T-helper 2 cell (primary cell): ENCODE measurements around the gene PSD2.

Experiments used
- DNase-seq, 5 experiments: peaks; one replicate each; pipeline versions ENCODE4 v3.0.0 to v3.0.0-alpha.2; 2012 to 2022
- total RNA-seq, 2 donors: gene quantifications; one replicate each; lab custom pipeline; 2026; lab: John Stamatoyannopoulos, UW

PSD2 gene
- total RNA-seq, result 0 to 0.31 reads per million in 2 donors

- no peak for DNase-seq
These were observed at the start of gene PSD2 for GRCh38 chr5:139795074-139796001. Gene PSD2 (plus strand): TSS chr5:139795808. CDS start chr5:139809441, 13,633 bp downstream.

DNA sequence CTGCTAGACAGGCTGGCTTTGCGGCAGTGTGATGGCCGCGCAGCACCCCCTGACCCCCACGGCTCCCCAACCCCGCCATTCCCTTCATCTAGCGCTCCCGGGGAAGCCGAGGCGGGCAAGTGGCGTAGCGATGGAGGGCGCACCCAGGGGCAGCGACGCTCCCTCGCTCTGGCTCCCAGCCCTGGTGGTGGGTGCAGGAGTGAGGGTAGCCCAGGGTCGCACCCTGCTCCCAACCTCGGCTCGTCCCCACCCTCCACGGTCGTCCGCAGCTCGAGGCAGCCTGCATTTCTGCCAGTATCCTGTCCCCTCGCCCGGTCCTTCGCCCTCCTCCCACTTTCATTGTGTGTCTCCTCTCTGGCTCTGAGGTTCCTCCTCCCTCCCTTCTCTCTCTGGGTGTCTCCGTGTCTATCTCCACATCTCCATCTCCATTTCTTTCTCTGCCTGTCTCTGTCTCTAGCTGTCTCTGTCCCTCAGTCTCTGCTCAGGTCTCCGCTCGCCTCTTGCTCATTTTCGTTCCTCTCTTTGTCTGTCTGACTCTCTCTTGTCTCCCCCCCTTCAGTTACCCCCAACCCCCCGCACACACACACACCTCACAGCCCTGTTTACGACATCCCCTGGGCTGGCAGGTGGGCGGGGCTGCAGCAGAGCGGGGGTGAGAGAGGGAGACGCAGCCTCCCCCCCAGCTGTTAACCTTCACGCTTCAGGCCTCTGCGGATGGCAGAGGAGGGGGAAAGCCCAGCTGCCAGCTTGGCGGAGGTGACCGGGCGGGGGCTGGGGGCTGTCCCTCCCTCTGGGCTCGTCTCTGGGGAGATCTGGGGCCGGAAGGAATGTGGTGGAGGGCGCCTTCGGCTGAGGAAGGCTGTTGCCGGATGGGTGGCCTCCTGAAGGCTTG, 48.7 kb upstream of the PSD2 start:
- DNase-seq, result peak; percentile 26 to 82 (median 44)

DNA sequence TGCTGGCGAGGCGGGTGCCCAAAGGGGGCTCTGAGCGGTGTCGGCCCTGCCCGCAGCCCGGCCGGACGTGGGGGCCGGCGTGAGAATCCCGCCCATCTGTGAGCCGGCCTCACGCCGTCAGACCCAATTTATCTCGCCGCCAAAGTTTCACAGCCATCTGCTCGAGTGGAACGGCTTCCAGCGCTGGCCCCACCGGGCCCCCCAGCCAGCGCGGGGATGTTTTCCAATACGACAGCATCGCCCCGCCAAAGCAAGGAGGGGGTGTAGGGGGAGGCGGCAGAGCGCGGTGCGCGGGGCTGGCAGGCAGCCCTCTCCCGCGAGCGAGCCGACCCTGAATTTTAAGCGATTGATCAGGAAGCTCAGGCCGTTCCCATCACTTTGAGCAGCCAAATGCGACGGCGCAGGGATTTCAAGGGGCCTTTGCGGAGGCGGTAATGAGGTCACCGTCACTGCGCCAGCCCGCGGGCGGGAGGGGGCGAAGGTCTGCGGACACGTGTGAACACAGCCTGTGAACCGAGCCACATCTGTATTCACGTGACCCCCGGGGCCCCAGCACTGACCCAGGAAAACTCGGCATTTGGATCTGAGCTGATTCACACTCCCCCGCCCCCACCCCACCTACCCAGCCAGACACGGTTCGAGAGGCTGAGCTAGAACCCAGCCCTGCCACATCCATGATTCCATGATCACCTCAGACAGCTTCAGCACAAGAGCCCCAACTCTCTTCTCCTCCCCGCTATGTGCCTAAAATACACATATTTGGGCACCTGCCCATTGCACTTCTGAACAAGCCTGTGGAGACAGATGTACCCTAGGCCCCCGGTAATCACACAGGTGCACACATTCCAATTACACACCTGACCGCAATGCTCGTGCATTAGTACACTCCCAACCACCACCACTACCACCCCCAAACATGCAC, 47.8 kb upstream of the PSD2 start:
- peak in 2 of 5 experiments; percentile 22 to 56 for DNase-seq

DNA sequence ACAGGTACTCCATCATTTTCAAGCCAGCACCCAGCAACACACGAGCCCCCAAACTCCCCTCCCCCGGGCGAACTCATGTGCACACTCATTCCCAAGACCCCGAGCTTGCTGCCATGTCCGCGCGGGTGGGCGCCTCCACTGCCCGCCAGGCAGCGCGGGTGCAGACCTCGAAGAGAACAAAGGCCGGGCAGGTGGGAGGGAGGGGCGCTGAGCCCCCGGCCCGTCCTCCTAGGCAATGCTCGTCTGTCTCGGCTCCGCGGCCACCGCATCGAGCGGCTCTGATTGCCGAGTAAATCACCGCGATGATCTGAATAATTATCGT, 47.1 kb upstream of the PSD2 start:
- no peak for DNase-seq

DNA sequence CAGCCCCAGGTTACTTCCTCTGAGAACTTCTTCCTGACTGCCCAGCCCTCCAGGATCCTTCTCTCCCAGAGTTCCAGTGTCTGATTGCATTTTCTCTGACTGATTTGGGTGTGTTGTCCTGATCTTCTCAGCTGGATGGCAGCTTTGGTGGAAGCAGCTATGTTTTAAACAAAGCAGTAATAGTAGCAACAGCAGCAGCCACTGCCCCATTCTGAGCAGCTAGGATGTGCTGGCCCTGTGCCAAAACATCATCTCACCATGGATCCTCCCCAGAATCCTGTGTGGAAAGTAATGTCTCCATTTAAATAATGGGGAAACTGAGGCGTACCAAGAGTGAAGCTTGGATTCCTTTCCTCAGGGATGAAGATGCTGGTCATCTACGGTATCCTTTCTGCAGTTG, 46.4 kb upstream of the PSD2 start:
- no peak for DNase-seq

- no peak for DNase-seq
These were observed 44.4 kb upstream of the PSD2 start for GRCh38 chr5:139751236-139751635.

DNA sequence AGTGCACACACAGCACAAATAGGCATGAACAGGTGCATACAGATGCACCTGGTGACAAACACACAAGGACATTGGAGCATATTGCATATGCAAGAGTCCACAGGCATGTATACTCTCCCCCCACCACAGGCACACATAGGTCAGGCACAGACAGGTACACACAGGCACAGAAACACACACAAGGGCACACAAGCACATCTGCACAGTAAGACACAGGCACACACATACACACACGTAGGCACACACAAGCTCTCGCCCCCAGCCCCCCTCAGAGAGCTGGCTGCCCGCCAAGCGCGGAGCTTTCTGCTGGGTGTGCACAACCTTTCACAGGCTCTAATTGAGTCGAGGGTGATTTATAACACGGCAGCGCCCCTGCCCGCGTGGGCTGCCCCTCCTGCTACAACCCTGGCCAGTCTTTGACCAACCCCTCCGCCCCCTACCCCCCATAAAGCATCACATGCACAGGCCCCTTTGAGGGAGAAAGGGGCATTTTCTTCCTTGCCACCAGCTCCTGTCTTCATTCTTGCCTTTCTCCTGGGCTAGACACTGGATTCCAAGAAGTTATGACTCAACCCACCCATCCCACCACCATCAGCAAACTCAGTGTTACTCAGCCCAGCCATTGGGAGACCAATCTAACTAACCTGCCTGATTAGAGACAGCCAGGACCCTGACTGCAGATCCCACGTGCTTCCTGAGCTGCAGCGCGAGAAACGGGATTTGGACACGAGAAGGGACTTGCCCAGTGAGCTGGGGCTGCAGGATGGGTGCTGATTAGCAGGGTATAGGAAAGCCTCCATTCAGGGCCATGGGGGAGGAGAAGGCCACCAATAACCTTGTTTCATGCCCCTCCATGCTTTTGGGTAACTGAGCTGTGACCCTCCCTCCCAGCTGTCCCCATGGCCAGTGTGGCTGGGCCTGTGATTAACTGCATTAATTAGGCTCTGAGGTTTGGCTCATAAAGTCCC, 42.8 kb upstream of the PSD2 start:
- no peak for DNase-seq

- no peak for DNase-seq
These were observed 39.5 kb upstream of the PSD2 start for GRCh38 chr5:139755892-139756671.

DNA sequence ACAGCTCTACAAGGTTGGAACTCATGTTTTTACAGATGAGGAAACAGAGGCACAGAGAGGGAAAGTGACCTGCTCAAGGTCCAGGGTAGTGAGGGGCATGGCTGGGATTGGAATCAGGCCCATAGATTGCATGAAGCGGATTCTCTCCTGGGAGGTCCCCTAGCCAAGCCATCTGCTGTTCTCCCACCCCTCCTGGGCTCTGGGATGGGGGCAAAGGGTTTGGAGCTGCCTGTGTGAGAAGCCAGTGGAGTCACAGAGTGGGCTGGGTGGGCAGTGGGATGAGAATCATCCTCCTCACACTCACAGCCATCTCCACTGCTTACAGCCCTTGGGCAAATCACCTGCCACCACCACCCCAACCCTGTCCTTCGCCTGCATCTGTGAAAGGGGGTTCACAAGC, 38.6 kb upstream of the PSD2 start:
- DNase-seq, result no peak

DNA sequence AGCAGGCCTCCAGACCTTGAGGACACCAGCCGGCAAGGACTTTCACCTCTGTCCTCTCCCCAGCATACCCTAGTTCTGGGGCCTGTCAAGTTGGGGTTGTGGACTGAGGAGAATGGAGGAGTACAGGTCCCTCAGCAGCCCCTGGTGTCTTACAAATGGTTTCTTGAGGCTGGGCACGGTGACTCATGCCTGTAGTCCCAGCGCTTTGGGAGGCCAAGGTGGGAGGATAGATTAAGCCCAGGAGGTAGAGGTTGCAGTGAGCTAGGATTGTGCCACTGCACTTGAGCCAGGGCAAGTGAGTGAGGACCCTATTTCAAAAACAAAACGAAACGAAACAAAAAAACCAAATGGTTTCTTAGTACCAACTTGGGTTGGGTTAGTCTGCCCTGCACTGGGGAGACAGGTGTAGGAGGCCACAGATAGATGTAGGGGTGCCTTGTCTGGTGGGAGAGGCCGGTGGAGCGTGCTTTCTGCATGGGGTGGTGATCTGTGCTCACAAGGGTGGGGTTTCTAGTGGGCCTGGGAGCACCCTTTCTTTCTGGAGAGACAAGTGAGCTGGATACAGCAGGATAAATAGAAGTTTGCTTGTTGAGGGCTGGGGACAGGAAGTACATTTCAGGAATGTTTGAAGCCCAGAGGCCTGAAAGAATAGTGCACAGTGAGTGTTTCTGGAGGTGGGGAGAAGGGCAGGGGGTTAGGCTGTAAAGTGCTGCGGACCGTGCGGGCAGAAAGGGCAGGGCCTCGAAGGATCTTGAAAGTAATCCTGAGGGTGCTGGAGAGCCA, 37.7 kb upstream of the PSD2 start:
- DNase-seq, result no peak

DNA sequence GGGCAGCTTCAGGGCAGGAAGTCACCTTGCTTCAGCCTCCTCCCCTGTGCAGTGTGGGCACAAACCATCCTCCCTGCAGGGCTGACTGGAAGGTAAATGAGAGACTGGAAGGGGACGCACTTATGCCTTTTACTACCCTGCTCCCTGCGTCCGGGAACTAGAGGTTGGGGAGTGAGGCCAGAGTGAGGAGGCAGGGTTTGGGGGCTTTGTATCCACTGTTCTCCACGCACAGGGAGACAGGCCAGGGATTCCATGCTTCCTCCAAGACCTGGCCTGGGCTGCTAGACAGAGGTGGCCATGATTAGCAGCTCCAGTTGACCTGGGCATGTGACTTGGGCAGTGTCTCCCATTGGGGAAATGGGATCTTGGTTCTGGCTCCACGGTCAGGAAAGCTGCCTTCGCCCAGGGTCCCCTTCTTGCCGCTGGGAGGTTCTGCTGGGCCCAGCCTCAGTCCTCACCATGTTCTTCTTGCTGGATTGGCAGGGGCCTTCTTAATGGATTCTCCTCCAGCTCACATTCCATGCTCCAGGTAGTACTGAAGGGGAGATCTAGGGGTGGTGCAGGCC, 37.0 kb upstream of the PSD2 start:
- DNase-seq, result no peak

DNA sequence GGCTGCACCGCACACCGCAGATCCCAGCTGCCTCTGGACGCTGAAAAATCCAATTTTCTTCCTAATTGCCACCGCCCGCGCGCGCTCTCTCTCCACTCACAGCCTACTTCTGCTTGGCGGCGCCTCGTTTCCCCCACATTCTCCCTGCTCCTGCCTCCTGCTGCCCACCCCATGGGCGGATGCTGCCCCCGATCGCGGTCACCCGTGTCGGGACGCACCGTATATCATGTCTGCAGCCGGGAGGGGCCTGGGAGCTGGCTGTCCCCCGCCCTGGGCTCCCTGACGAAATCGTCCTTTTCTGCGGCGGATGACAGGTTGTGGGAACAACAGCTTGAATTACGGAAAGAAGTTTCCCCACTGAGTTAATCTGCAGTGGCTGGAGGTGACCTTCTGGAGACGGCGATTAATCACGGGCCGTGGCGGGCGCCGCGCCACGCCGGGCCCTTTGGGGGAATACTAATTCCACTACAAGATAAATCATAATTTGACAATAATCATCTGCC, 36.3 kb upstream of the PSD2 start:
- no peak for DNase-seq

DNA sequence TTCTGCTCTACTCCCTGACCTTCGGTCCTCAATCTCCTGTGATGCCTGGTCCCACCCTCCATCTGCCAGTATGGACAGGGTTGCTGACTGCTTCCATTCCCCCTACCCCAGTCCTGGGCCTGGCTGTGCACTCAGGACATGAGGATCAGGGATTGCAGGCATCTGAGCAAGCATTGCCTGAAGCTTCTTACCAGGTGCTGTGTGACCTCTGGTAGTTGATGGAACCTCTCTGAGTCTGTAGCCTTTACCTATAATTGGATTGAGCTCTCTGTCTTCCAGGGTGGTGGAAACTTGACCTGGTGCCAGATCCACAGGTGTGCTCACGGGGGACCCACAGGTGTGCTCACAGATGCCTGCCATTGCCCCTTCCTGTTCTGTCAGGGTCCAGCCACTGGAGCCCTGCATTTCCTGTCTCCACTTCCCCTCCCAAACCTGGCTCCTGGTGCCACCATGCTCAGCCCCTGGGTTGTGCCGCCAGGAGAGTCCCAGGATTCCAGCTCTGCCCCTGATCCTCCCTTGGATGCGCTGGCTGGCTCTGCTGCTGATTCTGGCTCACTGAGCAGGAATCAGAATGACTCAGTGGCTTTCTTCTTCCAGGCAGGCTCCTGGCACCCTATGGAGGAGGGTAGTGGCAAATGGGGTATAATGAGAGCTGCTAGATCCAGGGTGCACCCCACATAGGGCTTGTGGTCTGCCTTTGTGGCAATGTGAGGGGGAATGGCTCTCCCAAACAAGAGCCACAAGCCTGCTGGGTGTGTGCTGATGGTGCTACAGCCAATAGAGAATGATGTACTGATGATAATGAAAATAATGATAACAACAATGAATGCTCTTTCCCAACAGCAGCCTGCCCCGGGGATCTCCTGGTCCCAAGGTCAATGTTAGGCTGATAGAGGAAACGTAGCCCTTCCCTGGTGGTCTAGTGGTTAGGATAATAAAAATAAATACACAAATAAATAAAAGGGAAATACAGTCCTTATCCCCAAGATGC, 35.2 kb upstream of the PSD2 start:
- DNase-seq, result no peak

DNA sequence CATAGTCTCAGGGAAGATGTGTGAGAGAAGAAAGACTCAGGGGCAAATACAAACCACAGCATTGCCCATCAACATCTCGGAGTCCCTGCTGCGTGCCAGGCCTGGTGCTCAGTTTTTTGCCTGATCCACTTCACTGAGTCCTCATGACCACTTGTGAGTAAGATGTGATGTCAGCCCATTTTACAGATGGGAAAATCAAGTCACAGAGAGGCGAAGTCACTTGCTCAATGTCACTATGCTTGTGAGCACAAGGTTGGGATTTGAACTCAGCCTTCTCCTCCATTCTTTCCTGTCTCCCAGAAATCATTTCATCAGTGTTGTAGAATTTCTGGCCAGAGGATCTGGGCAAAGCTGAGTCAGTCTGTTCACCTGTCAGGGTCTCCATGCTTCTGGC, 34.6 kb upstream of the PSD2 start:
- no peak for DNase-seq

- no peak for DNase-seq
These were observed 34.1 kb upstream of the PSD2 start for GRCh38 chr5:139761501-139761900.

DNA sequence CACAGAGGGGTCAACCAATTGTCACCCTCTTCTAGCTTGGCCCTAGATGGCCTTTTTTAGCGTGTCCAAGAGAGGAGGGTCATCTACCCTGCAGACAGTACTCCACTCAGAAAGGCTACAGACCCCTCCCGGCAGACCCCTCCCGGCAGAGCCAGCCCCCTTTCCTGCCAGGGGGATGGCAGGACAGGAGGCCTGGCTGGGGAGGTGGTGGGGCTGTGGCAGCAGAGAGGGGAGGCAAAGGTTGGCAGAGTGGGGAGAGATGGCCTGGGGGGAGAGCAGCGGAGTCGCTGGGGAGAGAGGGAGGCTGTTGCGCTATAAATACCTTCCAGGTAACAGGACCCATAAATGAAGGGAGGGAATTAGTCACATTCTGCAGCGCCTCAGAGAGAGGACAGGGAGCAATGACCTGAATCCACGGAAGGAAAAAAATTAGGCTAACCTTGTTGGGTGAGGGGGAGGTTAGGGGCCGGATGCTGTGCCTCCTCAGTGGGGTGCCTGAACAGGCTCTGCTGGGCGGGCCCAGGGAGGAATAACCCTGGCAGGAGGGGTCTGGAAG, 32.9 kb upstream of the PSD2 start:
- DNase-seq, result no peak

DNA sequence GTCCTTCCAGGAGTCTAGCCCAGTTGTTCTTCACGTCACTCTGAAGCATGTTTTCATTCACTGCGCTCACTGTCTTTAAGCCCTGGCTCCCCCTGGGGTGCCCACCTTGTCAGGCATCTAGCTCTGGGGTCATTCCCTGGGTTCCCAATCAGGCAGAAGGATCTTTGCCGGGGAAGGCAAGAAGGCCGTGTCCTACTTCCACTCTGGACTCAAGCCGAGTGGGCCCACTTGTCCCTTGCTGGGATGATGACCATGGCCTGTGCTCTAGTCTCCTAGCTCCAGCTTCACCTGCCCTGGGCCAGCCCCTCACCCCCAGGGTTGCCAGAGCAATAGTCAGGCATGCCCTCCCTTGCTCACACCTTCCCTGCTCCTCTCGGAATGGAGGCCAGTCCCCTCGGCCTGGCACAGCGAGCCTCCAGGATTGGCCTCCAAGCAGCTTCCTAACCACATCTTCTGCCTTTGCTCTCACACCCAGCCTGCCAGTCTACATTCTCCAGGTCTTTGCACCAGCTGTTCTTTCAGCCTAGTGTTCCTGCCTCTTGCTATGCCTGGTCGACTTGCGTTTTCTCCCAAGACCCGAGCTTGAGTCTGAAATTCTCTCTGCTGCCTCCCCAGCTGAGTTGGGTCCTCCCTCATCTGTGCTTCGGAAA, 32.2 kb upstream of the PSD2 start:
- DNase-seq, result no peak
